GM12801 (cell line): ENCODE data around the gene ACAA2.

Source experiments
- TF ChIP-seq, protein P1 (sequence below): IDR thresholded peaks from one replicate; pipeline ENCODE4 v1.5.1; 2011; ENCODE audit warnings: control low read depth; ENCODE audit not compliant: insufficient read length; ENCODE audit errors: extremely low read depth

The ACAA2 gene

DNA sequence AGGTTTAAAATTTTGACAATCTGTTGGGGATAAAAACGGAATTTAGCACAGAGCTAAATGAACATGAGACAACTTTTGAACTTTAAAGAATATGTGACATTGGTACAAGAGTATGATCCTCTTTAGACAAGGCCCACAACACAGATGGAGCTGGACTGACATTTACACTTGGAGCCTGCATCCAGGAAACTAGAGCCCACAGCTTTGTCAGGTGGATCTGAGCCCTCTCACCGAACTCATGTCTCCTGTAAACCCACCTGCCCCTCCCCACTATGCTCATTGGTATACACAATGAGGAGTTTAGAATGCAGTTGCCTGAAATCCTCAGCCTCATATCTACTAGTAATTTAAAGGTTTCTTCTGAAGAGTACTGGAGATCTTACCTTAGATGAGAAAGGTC, 22.1 kb upstream of the ACAA2 start:
- TF ChIP-seq, protein P1, sequence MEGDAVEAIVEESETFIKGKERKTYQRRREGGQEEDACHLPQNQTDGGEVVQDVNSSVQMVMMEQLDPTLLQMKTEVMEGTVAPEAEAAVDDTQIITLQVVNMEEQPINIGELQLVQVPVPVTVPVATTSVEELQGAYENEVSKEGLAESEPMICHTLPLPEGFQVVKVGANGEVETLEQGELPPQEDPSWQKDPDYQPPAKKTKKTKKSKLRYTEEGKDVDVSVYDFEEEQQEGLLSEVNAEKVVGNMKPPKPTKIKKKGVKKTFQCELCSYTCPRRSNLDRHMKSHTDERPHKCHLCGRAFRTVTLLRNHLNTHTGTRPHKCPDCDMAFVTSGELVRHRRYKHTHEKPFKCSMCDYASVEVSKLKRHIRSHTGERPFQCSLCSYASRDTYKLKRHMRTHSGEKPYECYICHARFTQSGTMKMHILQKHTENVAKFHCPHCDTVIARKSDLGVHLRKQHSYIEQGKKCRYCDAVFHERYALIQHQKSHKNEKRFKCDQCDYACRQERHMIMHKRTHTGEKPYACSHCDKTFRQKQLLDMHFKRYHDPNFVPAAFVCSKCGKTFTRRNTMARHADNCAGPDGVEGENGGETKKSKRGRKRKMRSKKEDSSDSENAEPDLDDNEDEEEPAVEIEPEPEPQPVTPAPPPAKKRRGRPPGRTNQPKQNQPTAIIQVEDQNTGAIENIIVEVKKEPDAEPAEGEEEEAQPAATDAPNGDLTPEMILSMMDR = no peak

DNA sequence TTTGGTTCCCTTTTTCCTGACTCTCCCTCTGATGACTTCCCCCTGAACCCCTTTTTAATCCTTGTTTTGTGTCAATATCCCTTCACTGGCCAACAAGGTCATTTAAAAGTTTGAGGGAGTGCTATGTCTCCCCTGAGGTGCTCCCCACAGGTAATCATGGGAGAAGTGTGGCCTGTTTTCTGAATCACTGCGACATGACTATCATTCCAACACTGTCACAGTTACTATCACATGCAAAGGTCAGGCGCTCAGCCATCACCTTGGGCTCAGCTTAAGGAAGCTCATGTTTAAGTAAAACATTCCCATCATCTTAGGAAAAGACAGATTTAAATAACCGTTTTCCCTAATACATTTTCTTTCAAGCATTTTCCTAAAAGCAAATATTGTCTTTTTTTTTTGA, 20.9 kb upstream of the ACAA2 start:
- TF ChIP-seq, protein P1 = no peak

DNA sequence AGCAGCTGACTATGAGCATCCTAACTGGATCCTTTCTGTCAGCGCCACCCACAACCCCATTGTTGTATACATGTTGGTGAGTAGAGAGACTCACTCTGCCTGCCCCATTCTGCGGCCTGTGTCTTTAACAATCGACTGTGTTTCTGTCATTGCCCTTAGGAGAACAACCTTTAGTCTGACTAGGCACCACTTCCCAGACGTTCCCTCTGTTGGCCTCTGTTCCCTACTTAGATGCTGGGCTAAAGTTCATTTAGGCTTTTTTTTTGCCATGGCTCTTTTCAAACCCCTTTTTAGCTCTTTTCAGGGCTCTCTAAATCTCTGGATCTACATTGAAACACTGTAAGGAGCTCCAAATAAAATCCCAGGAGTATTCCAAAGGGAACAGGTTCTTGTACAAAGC, 20.5 kb upstream of the ACAA2 start:
- TF ChIP-seq, protein P1 = no peak

DNA sequence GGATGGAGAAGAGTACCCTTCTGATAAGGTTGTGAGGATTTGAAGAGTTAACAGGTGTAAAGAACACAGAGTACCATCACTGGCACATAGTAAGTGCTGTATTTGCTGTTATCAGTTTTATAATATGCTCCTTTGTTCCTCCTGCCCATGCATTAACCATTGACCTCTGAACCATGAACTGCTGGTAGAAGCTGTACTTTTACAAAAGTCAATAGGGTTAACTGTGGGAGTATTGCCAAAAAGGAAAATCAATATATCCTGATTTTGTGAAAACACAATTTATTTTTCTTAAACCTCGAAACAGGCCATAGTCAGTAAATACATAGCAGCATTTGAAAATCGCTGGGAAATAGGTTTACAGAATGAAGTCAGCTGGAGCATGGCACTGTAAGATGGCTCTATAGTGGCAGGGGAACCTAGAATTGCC, 18.9 kb upstream of the ACAA2 start:
- TF ChIP-seq, protein P1 = no peak

DNA sequence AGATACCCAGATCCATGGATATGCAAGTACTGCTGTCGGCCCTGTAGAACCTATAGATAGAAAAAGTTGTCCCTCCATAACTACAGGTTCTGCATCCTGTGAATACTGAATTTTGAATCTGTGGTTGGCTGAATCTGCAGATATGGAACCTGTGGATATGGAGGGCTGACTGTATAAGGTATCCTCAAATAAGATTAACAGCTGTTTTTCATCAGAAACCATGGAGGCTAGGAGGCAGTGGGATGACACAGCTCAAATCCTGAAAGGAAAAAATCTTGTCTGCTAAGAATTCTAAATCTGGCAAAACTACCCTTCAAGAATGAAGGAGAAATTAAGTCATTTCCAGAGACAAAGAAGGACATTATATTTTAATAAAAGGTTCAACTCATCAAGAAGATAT, 14.7 kb upstream of the ACAA2 start:
- TF ChIP-seq, protein P1 = no peak

DNA sequence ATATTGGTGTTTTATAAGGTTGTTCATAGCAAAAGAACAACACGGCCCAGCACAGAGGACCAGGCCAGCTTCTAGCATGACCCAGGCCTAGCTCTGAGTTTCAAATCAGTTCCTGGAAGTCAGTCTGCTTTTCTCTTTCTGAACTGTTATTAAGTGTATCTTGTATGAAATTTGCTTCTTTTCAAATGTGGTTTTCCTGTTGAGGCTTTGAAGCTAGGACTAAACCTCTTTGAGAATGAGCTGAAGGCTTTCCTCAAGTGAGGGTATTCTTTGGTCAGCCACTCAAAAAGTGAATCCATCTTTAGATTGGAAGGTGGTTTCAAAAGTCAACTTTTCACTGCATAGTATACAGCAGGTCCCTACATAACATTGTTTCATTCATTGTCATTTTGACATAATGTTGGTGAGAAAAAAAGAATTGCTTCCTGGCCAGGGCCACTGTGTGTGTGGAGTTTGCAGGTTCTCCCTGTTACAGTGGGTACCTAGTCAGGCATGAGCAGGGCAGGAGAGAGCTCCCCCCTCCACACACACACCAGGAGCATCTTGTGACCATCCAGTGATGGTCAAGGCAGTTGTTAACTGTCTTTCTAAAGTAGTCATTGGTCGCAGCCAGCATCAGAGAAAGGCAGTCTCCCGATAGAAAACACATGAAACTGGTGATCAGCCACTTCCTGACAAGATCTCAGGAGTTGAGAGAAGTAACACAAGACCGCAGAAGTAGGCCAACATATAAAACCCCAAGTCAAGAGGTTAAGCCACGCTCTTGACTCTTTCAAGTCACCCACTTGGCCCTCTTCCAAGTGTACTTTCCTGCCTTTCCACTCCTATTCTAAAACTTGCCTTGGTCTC, 6.7 kb upstream of the ACAA2 start:
- TF ChIP-seq, protein P1 = no peak

- TF ChIP-seq, protein P1 = no peak
Measured at GRCh38 chr18:49819071-49819662, 5.8 kb upstream of the ACAA2 start.
